Measurements from ENCODE around the gene CUBN.

GRCh38 chr10:17007418-17007770 is 122.2 kb downstream of the CUBN start:
- TF ChIP-seq CTCF (conservative IDR thresholded peaks at IDR 0.05; ENCODE audit: low read depth, low read length) (no peak), EZH2 (IDR thresholded peaks at IDR 0.05; ENCODE audit: low read length, unreplicated experiment) (no peak), EZH2phosphoT487 (IDR thresholded peaks at IDR 0.05; ENCODE audit: borderline replicate concordance, low read length) (no peak)
